Mesothelial cell of epicardium (in vitro differentiated cells): ENCODE measurements around the gene PIM2. TPM values are rescaled to one million over a fixed set of nuclear protein-coding genes. Genes with fewer than 3 reads are reported as not detected.

Source experiments
- DNase-seq, 2 experiments: peaks; one replicate each; pipeline ENCODE4 v3.0.0; 2021; ENCODE audit warnings: low spot score in 2 of 2; ENCODE audit not compliant: unreplicated experiment in 2 of 2
- H3K27ac Mint-ChIP-seq: 2 replicates; pipeline ENCODE4 v1.8.0; 2021; ENCODE audit warnings: mixed read lengths
- H3K27me3 Mint-ChIP-seq: 2 replicates; pipeline ENCODE4 v1.8.0; 2021; ENCODE audit warnings: low read depth, mixed read lengths
- H3K36me3 Mint-ChIP-seq: 2 replicates; pipeline ENCODE4 v1.8.0; 2021; ENCODE audit warnings: mixed read lengths
- H3K4me1 Mint-ChIP-seq: 2 replicates; pipeline ENCODE4 v1.8.0; 2021; ENCODE audit warnings: mixed read lengths
- H3K4me3 Mint-ChIP-seq: 2 replicates; pipeline ENCODE4 v1.8.0; 2021; ENCODE audit warnings: mild to moderate bottlenecking, moderate library complexity, mixed read lengths
- H3K9me3 Mint-ChIP-seq: 2 replicates; pipeline ENCODE4 v1.8.0; 2021; ENCODE audit warnings: mixed read lengths
- total RNA-seq: library from RNA; stranded (reverse); gene quantifications from 3 replicates; pipeline ENCODE4 v1.2.1, GENCODE V29; 2021
- TF ChIP-seq, protein P1 (sequence below): fragments of 200-600 bp; sonication (generic); IDR thresholded peaks from one replicate; pipeline ENCODE4 v1.5.0; 2021; ENCODE audit warnings: antibody characterized with exemption; ENCODE audit not compliant: unreplicated experiment

PIM2 gene
- total RNA-seq, 1 donor from 2014 or later = 10.3 TPM

- Mint-ChIP-seq H3K4me3 (no peak overlapping the region), H3K27ac (no peak overlapping the region), H3K9me3 (peaks cover 8% of the 10 kb centered on the region), H3K4me1 (no peaks in the 10 kb centered on the region), H3K27me3 (no peaks in the 10 kb centered on the region), H3K36me3 (peaks cover 2% of the 10 kb centered on the region)
- DNase-seq = no peak
- TF ChIP-seq, protein P1, sequence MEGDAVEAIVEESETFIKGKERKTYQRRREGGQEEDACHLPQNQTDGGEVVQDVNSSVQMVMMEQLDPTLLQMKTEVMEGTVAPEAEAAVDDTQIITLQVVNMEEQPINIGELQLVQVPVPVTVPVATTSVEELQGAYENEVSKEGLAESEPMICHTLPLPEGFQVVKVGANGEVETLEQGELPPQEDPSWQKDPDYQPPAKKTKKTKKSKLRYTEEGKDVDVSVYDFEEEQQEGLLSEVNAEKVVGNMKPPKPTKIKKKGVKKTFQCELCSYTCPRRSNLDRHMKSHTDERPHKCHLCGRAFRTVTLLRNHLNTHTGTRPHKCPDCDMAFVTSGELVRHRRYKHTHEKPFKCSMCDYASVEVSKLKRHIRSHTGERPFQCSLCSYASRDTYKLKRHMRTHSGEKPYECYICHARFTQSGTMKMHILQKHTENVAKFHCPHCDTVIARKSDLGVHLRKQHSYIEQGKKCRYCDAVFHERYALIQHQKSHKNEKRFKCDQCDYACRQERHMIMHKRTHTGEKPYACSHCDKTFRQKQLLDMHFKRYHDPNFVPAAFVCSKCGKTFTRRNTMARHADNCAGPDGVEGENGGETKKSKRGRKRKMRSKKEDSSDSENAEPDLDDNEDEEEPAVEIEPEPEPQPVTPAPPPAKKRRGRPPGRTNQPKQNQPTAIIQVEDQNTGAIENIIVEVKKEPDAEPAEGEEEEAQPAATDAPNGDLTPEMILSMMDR = no peak
These were observed 29.8 kb upstream of the PIM2 start for GRCh38 chrX:48948589-48948988.

- peak in 1 of 2 experiments; percentile 46 for DNase-seq
- Mint-ChIP-seq H3K4me1 (no peaks in the 10 kb centered on the region), H3K36me3 (peaks cover 5% of the 10 kb centered on the region), H3K27me3 (no peaks in the 10 kb centered on the region), H3K4me3 (no peak overlapping the region), H3K9me3 (peaks cover 19% of the 10 kb centered on the region), H3K27ac (peak overlapping the region; percentile 16)
- TF ChIP-seq, protein P1 = no peak
These were observed 26.9 kb upstream of the PIM2 start for GRCh38 chrX:48945517-48946348.

- Mint-ChIP-seq H3K9me3 (peaks cover 17% of the 10 kb centered on the region), H3K27ac (no peak overlapping the region), H3K4me3 (no peak overlapping the region), H3K4me1 (no peaks in the 10 kb centered on the region), H3K27me3 (no peaks in the 10 kb centered on the region), H3K36me3 (peaks cover 3% of the 10 kb centered on the region)
- no peak for DNase-seq
- TF ChIP-seq, protein P1 = no peak
These were observed 24.1 kb upstream of the PIM2 start for GRCh38 chrX:48942895-48943294.

- no peaks in the 10 kb centered on the region for H3K27me3 Mint-ChIP-seq
- DNase-seq = no peak
- no peaks in the 10 kb centered on the region for H3K4me1 Mint-ChIP-seq
- TF ChIP-seq, protein P1 = no peak
- no peak overlapping the region for H3K27ac Mint-ChIP-seq
- H3K4me3 Mint-ChIP-seq = no peak overlapping the region
- peaks cover 21% of the 10 kb centered on the region for H3K9me3 Mint-ChIP-seq
- peaks cover 3% of the 10 kb centered on the region for H3K36me3 Mint-ChIP-seq
These were observed 21.7 kb upstream of the PIM2 start for GRCh38 chrX:48940404-48940955.

GRCh38 chrX:48939524-48940228 lies 20.9 kb upstream of the PIM2 start:
- Mint-ChIP-seq H3K4me1 (no peaks in the 10 kb centered on the region), H3K9me3 (peaks cover 23% of the 10 kb centered on the region), H3K27ac (no peak overlapping the region), H3K4me3 (no peak overlapping the region), H3K36me3 (peaks cover 9% of the 10 kb centered on the region), H3K27me3 (no peaks in the 10 kb centered on the region)
- TF ChIP-seq, protein P1 = no peak
- DNase-seq = no peak
